ENCODE results near the gene APH1A. TPM values are rescaled to one million over a fixed set of nuclear protein-coding genes. Genes with fewer than 3 reads are reported as not detected.

The APH1A gene
- total and polyA plus RNA-seq, 2 of the 13 experiments (the other 11 are each of a cell fraction or from before 2014, with no cell fraction given) = 114 to 130 TPM

GRCh38 chr1:150271291-150271959 lies 2.6 kb upstream of the APH1A start:
- BruUV-seq (replicated peaks) = no TSS peak
- in situ Hi-C loops (cut with HindIII; ENCODE audit: extremely low pct_ligation_motif_present, low pct_unique_long_range_greater_than_20kb) = no loop called here

More at GRCh38 chr1:150271291-150271959, 2.6 kb upstream of the APH1A start:
- H3K79me2 ChIP-seq (ENCODE audit: insufficient read depth, low read length) = peaks cover 21% of the 10 kb centered on the region
- WGBS (ENCODE audit: low lambda C conversion rate) = 66% methylated on average over 6 of the region's 7 CpGs
- no peak overlapping the region for H3K9ac ChIP-seq (ENCODE audit: insufficient read depth, low read depth, low read length)
- DNase-seq (ENCODE audit: low spot score) = no peak
- H3K27me3 ChIP-seq (ENCODE audit: control insufficient read depth in 1 of 2, insufficient read depth in 2 of 2, low read length in 2 of 2) = no peaks in the 10 kb centered on the region
- H3K4me2 ChIP-seq (ENCODE audit: low read depth, low read length) = no peak overlapping the region
- H2AFZ ChIP-seq (ENCODE audit: low read length) = no peak overlapping the region
- H3K4me3 ChIP-seq (replicated peaks in 1 of 3; ENCODE audit: insufficient read depth in 1 of 3, low read depth in 2 of 3, low read length in 3 of 3) = no peak overlapping the region
- H3K27ac ChIP-seq (ENCODE audit: extremely low read length, insufficient read depth, low read length) = no peak overlapping the region
- H3K36me3 ChIP-seq (replicated peaks in 1 of 2; ENCODE audit: control insufficient read depth in 1 of 2, insufficient read depth in 2 of 2, low read length in 2 of 2) = peaks cover 3 to 10% of the 10 kb centered on the region in 2 experiments; a peak in 4 of 5 replicates
- no peaks in the 10 kb centered on the region for H3K9me3 ChIP-seq (ENCODE audit: low read length)
- POLR2A ChIA-PET = interaction anchor here (0.5 to 1.7 kb wide), 2 partner anchors 93 to 98 kb away, joined by 3 to 6 read pairs; partner anchors contain the start of gene RPRD2
- no peak for TF ChIP-seq HMGA1 (CRISPR knock-in tag; conservative IDR thresholded peaks at IDR 0.05)
- TF ChIP-seq ZNF232 (CRISPR knock-in tag; IDR thresholded peaks at IDR 0.05; ENCODE audit: borderline replicate concordance) = no peak
- TF ChIP-seq TCF7L2 (IDR thresholded peaks at IDR 0.05; ENCODE audit: low read depth, low read length) = no peak
- no peak for TF ChIP-seq IRF1 (CRISPR knock-in tag; IDR thresholded peaks at IDR 0.05; ENCODE audit: low read depth)
- no peak for TF ChIP-seq ZNF7 (CRISPR knock-in tag; IDR thresholded peaks at IDR 0.05)
- no peak for TF ChIP-seq MTERF4 (CRISPR knock-in tag; IDR thresholded peaks at IDR 0.05)
- TF ChIP-seq TAF1 (CRISPR knock-in tag; IDR thresholded peaks at IDR 0.05) = no peak
- TF ChIP-seq ARNT2 (CRISPR knock-in tag; IDR thresholded peaks at IDR 0.05; ENCODE audit: low read depth) = no peak
- TF ChIP-seq ZBTB8A (CRISPR knock-in tag; IDR thresholded peaks at IDR 0.05; ENCODE audit: borderline replicate concordance, low read depth) = no peak
- no peak for TF ChIP-seq MXI1 (IDR thresholded peaks at IDR 0.05; ENCODE audit: borderline replicate concordance, low read depth, low read length)
- TF ChIP-seq ZNF281 (CRISPR knock-in tag; IDR thresholded peaks at IDR 0.05; ENCODE audit: borderline replicate concordance) = no peak
- no peak for TF ChIP-seq SNAI1 (CRISPR knock-in tag; IDR thresholded peaks at IDR 0.05; ENCODE audit: borderline replicate concordance)
- TF ChIP-seq GMEB1 (CRISPR knock-in tag; IDR thresholded peaks at IDR 0.05; ENCODE audit: borderline replicate concordance) = no peak
- no peak for TF ChIP-seq ZNF772 (CRISPR knock-in tag; IDR thresholded peaks at IDR 0.05)
- no peak for TF ChIP-seq ZNF564 (CRISPR knock-in tag; IDR thresholded peaks at IDR 0.05)
- FAIRE-seq = no peak
- ATAC-seq = no peak
- peaks cover 24% of the 10 kb centered on the region for H3K4me1 ChIP-seq (ENCODE audit: insufficient read depth, low read length)
- intact Hi-C loops (cut with micrococcal nuclease; ENCODE audit: unreplicated experiment) = no loop called here
- no peaks in the 10 kb centered on the region for H4K20me1 ChIP-seq (ENCODE audit: insufficient read depth, low read length)
- CTCF ChIA-PET (ENCODE audit: low intra/inter-chr PET ratio, low total read pairs) = no interaction called here

Measured in HepG2 (cell line).